Erythroblast (primary cell): ENCODE data around the gene MTRF1.

Source experiments
- GATA1 ChIP-seq: IDR thresholded peaks from 2 replicates; pipeline ENCODE4 v1.6.1; 2011; ENCODE audit warnings: low read depth, mild to moderate bottlenecking, control low read depth, low read length, moderate library complexity
- POLR2A ChIP-seq: IDR thresholded peaks from 2 replicates; pipeline ENCODE4 v1.6.1; 2011; ENCODE audit warnings: mild to moderate bottlenecking, low read length

GRCh38 chr13:41220401-41220800 lies 43.0 kb downstream of the MTRF1 start:
- TF ChIP-seq POLR2A (no peak), GATA1 (no peak)
